Natural killer cell treated with Interleukin-12 subunit alpha and Interleukin-12 subunit beta and Interleukin-15 and Interleukin-18, amount 100 ng/mL, for 72 hours (primary cell): Measurements from ENCODE around the gene MEF2D. TPM values are rescaled to one million over a fixed set of nuclear protein-coding genes. Genes with fewer than 3 reads are reported as not detected.

Experiments
- ATAC-seq, 2 donors: fragments of 150-1000 bp; cut with Tn5 transposase in 1 of 2; sonication (Bioruptor Pico), chemical (Tn5 transposase) in 1 of 2; 2 replicates each; pipeline ENCODE4 v1.10.0; 2021
- DNase-seq: peaks from one replicate; pipeline ENCODE4 v3.0.0; 2022; ENCODE audit warnings: low spot score
- H3K27ac Mint-ChIP-seq, 2 donors: 1 replicate in 1 of 2; 2 replicates in 1 of 2; pipeline ENCODE4 v1.8.0; 2022; ENCODE audit warnings: mixed read lengths in 2 of 2, mild to moderate bottlenecking in 1 of 2, moderate library complexity in 1 of 2
- H3K27me3 Mint-ChIP-seq, 2 donors: 1 replicate in 1 of 2; 2 replicates in 1 of 2; pipeline ENCODE4 v1.8.0; 2022; ENCODE audit warnings: mixed read lengths in 2 of 2
- H3K36me3 Mint-ChIP-seq: one replicate; pipeline ENCODE4 v1.8.0; 2022; ENCODE audit warnings: mixed read lengths
- H3K4me1 Mint-ChIP-seq, 2 donors: 1 replicate in 1 of 2; 2 replicates in 1 of 2; pipeline ENCODE4 v1.8.0; 2022; ENCODE audit warnings: low read depth in 2 of 2, mixed read lengths in 2 of 2, mild to moderate bottlenecking in 1 of 2
- H3K4me3 Mint-ChIP-seq: one replicate; pipeline ENCODE4 v1.8.0; 2022; ENCODE audit warnings: mixed read lengths
- H3K9me3 Mint-ChIP-seq: 2 replicates; pipeline ENCODE4 v1.8.0; 2022; ENCODE audit warnings: mixed read lengths
- total RNA-seq, 2 donors: library from RNA; stranded (reverse); gene quantifications; one replicate each; pipeline ENCODE4 v1.2.3, GENCODE V29; 2022

The MEF2D gene
- total RNA-seq, 2 donors from 2014 or later = 48.1 to 62.2 TPM

- H3K36me3 Mint-ChIP-seq = no peaks in the 10 kb centered on the region
- DNase-seq = no peak
Measured at GRCh38 chr1:156502391-156502893, 1.9 kb upstream of the MEF2D start.

GRCh38 chr1:156500793-156501506 lies 375 bp upstream of the MEF2D start:
- H3K27me3 Mint-ChIP-seq = no peaks in the 10 kb centered on the region
- no peaks in the 10 kb centered on the region for H3K36me3 Mint-ChIP-seq
- H3K27ac Mint-ChIP-seq = peak overlapping the region; percentile 97
- H3K4me1 Mint-ChIP-seq = peaks cover 66 to 69% of the 10 kb centered on the region in 2 donors
- peak; percentile 92 for DNase-seq
- ATAC-seq = peak; percentile 86 to 90
- peak overlapping the region; percentile 86 for H3K4me3 Mint-ChIP-seq
- H3K9me3 Mint-ChIP-seq = no peaks in the 10 kb centered on the region

More at GRCh38 chr1:156502391-156502893, 1.9 kb upstream of the MEF2D start:
- peak overlapping the region; percentile 76 for H3K4me3 Mint-ChIP-seq
- H3K4me1 Mint-ChIP-seq = peaks cover 55 to 62% of the 10 kb centered on the region in 2 donors
- H3K27me3 Mint-ChIP-seq = no peaks in the 10 kb centered on the region
- peak overlapping the region; percentile 97 for H3K27ac Mint-ChIP-seq
- ATAC-seq = no peak
- no peaks in the 10 kb centered on the region for H3K9me3 Mint-ChIP-seq

- H3K4me3 Mint-ChIP-seq = peak overlapping the region; percentile 86
- peak in 1 of 2 donors; percentile 1 for ATAC-seq
- H3K36me3 Mint-ChIP-seq = no peaks in the 10 kb centered on the region
- peak overlapping the region; percentile 97 for H3K27ac Mint-ChIP-seq
- H3K9me3 Mint-ChIP-seq = no peaks in the 10 kb centered on the region
- peak; percentile 73 for DNase-seq
- H3K27me3 Mint-ChIP-seq = no peaks in the 10 kb centered on the region
- peaks cover 63 to 70% of the 10 kb centered on the region in 2 donors for H3K4me1 Mint-ChIP-seq
Measured at GRCh38 chr1:156499842-156500542, 583 bp downstream of the MEF2D start.

- H3K4me3 Mint-ChIP-seq = peak overlapping the region; percentile 86
- peak overlapping the region; percentile 97 for H3K27ac Mint-ChIP-seq
- no peaks in the 10 kb centered on the region for H3K36me3 Mint-ChIP-seq
- H3K27me3 Mint-ChIP-seq = no peaks in the 10 kb centered on the region
- no peaks in the 10 kb centered on the region for H3K9me3 Mint-ChIP-seq
- ATAC-seq (no peak), DNase-seq (no peak)
- H3K4me1 Mint-ChIP-seq = peaks cover 61 to 67% of the 10 kb centered on the region in 2 donors
Measured at GRCh38 chr1:156499194-156499841, 1.3 kb downstream of the MEF2D start.

- Mint-ChIP-seq H3K36me3 (no peaks in the 10 kb centered on the region), H3K4me3 (peak overlapping the region; percentile 86), H3K27me3 (no peaks in the 10 kb centered on the region), H3K4me1 (peaks cover 60 to 61% of the 10 kb centered on the region in 2 donors), H3K27ac (peak overlapping the region; percentile 97), H3K9me3 (no peaks in the 10 kb centered on the region)
- no peak for ATAC-seq
- DNase-seq = no peak
Measured at GRCh38 chr1:156498432-156499193, 2.0 kb downstream of the MEF2D start.

GRCh38 chr1:156497743-156498431 lies 2.7 kb downstream of the MEF2D start:
- Mint-ChIP-seq H3K9me3 (no peaks in the 10 kb centered on the region), H3K27ac (peak overlapping the region; percentile 97), H3K27me3 (no peaks in the 10 kb centered on the region), H3K4me1 (peaks cover 56 to 58% of the 10 kb centered on the region in 2 donors), H3K36me3 (no peaks in the 10 kb centered on the region), H3K4me3 (peak overlapping the region; percentile 86)
- DNase-seq (no peak), ATAC-seq (no peak)

GRCh38 chr1:156497078-156497742 lies 3.4 kb downstream of the MEF2D start:
- H3K4me1 Mint-ChIP-seq = peaks cover 56 to 58% of the 10 kb centered on the region in 2 donors
- DNase-seq (no peak), ATAC-seq (no peak)
- no peaks in the 10 kb centered on the region for H3K27me3 Mint-ChIP-seq
- H3K36me3 Mint-ChIP-seq = no peaks in the 10 kb centered on the region
- H3K9me3 Mint-ChIP-seq = no peaks in the 10 kb centered on the region
- H3K27ac Mint-ChIP-seq = peak overlapping the region; percentile 97
- peak overlapping the region; percentile 86 for H3K4me3 Mint-ChIP-seq

GRCh38 chr1:156496211-156496761 lies 4.3 kb downstream of the MEF2D start:
- Mint-ChIP-seq H3K4me3 (peak overlapping the region; percentile 86), H3K4me1 (peaks cover 61 to 65% of the 10 kb centered on the region in 2 donors), H3K27me3 (no peaks in the 10 kb centered on the region), H3K27ac (peak overlapping the region; percentile 97), H3K9me3 (no peaks in the 10 kb centered on the region), H3K36me3 (no peaks in the 10 kb centered on the region)
- no peak for ATAC-seq
- no peak for DNase-seq

GRCh38 chr1:156495401-156496140 lies 5.0 kb downstream of the MEF2D start:
- Mint-ChIP-seq H3K27ac (peak overlapping the region; percentile 97), H3K36me3 (no peaks in the 10 kb centered on the region), H3K4me3 (peak overlapping the region; percentile 86), H3K27me3 (no peaks in the 10 kb centered on the region), H3K9me3 (no peaks in the 10 kb centered on the region), H3K4me1 (peaks cover 68 to 72% of the 10 kb centered on the region in 2 donors)
- DNase-seq (no peak), ATAC-seq (no peak)

GRCh38 chr1:156494309-156494895 lies 6.2 kb downstream of the MEF2D start:
- Mint-ChIP-seq H3K27ac (no peak overlapping the region), H3K9me3 (no peaks in the 10 kb centered on the region), H3K4me3 (peak overlapping the region; percentile 17), H3K4me1 (peaks cover 79 to 80% of the 10 kb centered on the region in 2 donors), H3K27me3 (no peaks in the 10 kb centered on the region), H3K36me3 (no peaks in the 10 kb centered on the region)
- DNase-seq = no peak
- no peak for ATAC-seq

GRCh38 chr1:156493742-156494141 lies 6.8 kb downstream of the MEF2D start:
- peak overlapping the region; percentile 17 for H3K4me3 Mint-ChIP-seq

More at GRCh38 chr1:156493742-156494141, 6.8 kb downstream of the MEF2D start:
- DNase-seq (no peak), ATAC-seq (no peak)
- Mint-ChIP-seq H3K9me3 (no peaks in the 10 kb centered on the region), H3K36me3 (no peaks in the 10 kb centered on the region), H3K27ac (peak overlapping the region; percentile 44 to 77), H3K27me3 (no peaks in the 10 kb centered on the region), H3K4me1 (peaks cover 82 to 83% of the 10 kb centered on the region in 2 donors)
